Aorta (tissue), 5 donors: ENCODE results near the gene PLXNA2. TPM values are rescaled to one million over a fixed set of nuclear protein-coding genes. Genes with fewer than 3 reads are reported as not detected.

Source experiments
- ATAC-seq: fragments of 200-7000 bp; cut with Tn5 transposase; one replicate; pipeline ENCODE4 v1.9.1; 2022; ENCODE audit warnings: moderate library complexity; ENCODE audit not compliant: low FRiP score
- DNase-seq, 2 donors: peaks; one replicate each; pipeline ENCODE4 v3.0.0-alpha.2; 2020
- H3K27ac ChIP-seq, 2 donors: one replicate each; pipeline ENCODE4 v1.5.1; 2013; ENCODE audit warnings: low read length in 2 of 2, mild to moderate bottlenecking in 2 of 2, moderate library complexity in 2 of 2, control low read depth in 1 of 2, inconsistent platforms in 1 of 2, low read depth in 1 of 2
- H3K27me3 ChIP-seq, 2 donors: one replicate each; pipeline ENCODE4 v1.6.1; 2013; ENCODE audit warnings: control low read depth in 1 of 2, low read length in 1 of 2, mild to moderate bottlenecking in 1 of 2, moderate library complexity in 1 of 2; ENCODE audit not compliant: insufficient read depth in 2 of 2, control insufficient read depth in 1 of 2
- H3K36me3 ChIP-seq, 2 donors: one replicate each; pipeline ENCODE4 v1.6.1; 2013; ENCODE audit warnings: control low read depth in 1 of 2, low read length in 1 of 2, mild to moderate bottlenecking in 1 of 2; ENCODE audit not compliant: insufficient read depth in 2 of 2, control insufficient read depth in 1 of 2
- H3K4me1 ChIP-seq, 2 donors: one replicate each; pipeline ENCODE4 v1.6.1; 2013; ENCODE audit warnings: low read length in 2 of 2, control low read depth in 1 of 2, mild to moderate bottlenecking in 1 of 2, moderate library complexity in 1 of 2; ENCODE audit not compliant: insufficient read depth in 2 of 2, control insufficient read depth in 1 of 2
- H3K4me3 ChIP-seq, 2 donors: one replicate each; pipeline ENCODE4 v1.5.1; 2013; ENCODE audit warnings: low read length in 2 of 2, control low read depth in 1 of 2, mild to moderate bottlenecking in 1 of 2
- H3K9me3 ChIP-seq: one replicate; pipeline ENCODE4 v1.6.1; 2013; ENCODE audit warnings: mild to moderate bottlenecking, low read length; ENCODE audit not compliant: control insufficient read depth
- WGBS, 2 donors: extraction: QIAGEN DNeasy Blood & Tissue Kit; methylation state at CpG; one replicate each; pipeline ENCODE4 v1.1.7; 2013; 5-methylcytosine and 5-hydroxymethylcytosine counted together
- intact Hi-C, 2 donors: fragments of 100-400 bp; cut with DNase I; formaldehyde crosslinking; loops; one replicate each; pipeline versions ENCODE4 v1.14.2 to v1.15.0; 2022
- polyA plus RNA-seq, 2 donors: library from polyadenylated mRNA; stranded (reverse); fragments of 200-250 nt; gene quantifications; one replicate each; pipeline ENCODE4 v1.2.3, GENCODE V29; 2013
- total RNA-seq, 2 donors: library from RNA; stranded (reverse); fragmentation: NEBNext Ultra II Directional; extraction: Animal tissue kit (Norgen Biotek cat#: 25700); gene quantifications; one replicate each; pipeline ENCODE4 v1.2.1, GENCODE V29; 2021
- donor health status: healthy with polysubstance abuse.
- donor health status: Bipolar disorder and iron deficiency.
- donor health status: DM: no; HTN: no; CAD: no.
- donor health status: DM: no; HTN: no; CAD: no.
- donor health status: DM: yes; HTN: yes; CAD: no.

The PLXNA2 gene
- total and polyA plus RNA-seq, 4 donors = 2.9 to 37.3 (median 30.0) TPM

DNA sequence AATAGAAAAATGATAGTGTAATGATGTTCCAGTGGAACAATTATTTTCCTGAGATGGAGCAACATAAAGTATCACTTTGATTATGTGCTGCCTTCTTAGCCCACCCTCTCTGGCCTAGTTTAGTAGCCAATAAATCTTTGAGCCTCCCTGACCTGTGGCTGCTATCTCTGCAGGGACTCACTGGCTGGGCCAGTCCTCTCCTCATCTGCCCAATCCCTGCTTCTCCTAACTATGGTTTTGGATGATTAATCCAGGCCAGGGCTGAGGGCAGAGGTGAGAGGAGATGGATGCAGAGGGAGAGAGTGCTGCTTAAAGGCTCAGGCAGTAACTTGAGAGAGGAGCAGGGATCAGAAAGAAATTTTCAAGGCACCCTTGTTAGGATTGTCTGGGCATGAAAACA, 244.2 kb downstream of the PLXNA2 start:
- Histone ChIP-seq H3K9me3 (no peaks in the 10 kb centered on the region), H3K36me3 (no peaks in the 10 kb centered on the region), H3K27ac (no peak overlapping the region), H3K27me3 (no peaks in the 10 kb centered on the region), H3K4me1 (no peaks in the 10 kb centered on the region), H3K4me3 (no peak overlapping the region)
- ATAC-seq (no peak), DNase-seq (no peak)
- intact Hi-C loops = loop anchor here in 1 of 2 donors (2.0 kb wide), 1 partner anchor 115 kb away; no protein-coding TSS in a partner anchor

DNA sequence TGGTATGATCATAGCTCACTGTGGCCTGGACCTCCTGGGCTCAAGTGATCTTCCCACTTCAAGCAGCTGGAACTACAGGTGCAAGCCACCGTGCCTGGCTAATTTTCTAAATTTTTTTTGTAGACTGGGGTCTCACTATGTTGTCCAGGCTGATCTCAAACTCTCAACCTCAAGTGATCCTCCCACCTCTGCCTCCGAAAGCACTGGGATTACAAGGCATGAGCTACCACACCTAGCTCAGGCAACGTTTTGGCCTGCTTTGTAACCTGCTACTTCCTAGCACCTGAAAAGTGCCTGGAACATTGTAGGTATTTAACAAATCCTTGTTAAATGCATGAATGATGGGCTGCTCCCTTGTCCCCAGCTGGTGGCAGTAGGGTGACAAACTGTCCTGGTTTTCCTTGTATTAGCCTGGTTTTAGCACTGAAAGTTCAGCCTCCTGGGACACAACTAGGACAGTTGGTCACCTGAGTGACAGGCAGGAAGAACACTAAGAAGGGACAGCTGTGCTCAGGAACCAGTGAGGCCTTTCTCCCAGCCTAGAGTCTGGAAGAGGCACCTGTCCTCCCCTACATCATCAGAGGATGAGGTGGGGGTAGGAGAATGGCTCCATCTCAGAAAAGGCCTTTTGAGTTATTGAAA, 244.8 kb downstream of the PLXNA2 start:
- H3K9me3 ChIP-seq = no peaks in the 10 kb centered on the region
- H3K36me3 ChIP-seq = no peaks in the 10 kb centered on the region
- H3K27ac ChIP-seq = no peak overlapping the region
- intact Hi-C loops = loop anchor here in 1 of 2 donors (2.0 kb wide), 1 partner anchor 115 kb away; no protein-coding TSS in a partner anchor
- DNase-seq (no peak), ATAC-seq (no peak)
- H3K4me3 ChIP-seq = no peak overlapping the region
- H3K27me3 ChIP-seq = no peaks in the 10 kb centered on the region
- no peaks in the 10 kb centered on the region for H3K4me1 ChIP-seq
- 92% methylated on average over 3 of the region's 3 CpGs for WGBS, 2 donors

DNA sequence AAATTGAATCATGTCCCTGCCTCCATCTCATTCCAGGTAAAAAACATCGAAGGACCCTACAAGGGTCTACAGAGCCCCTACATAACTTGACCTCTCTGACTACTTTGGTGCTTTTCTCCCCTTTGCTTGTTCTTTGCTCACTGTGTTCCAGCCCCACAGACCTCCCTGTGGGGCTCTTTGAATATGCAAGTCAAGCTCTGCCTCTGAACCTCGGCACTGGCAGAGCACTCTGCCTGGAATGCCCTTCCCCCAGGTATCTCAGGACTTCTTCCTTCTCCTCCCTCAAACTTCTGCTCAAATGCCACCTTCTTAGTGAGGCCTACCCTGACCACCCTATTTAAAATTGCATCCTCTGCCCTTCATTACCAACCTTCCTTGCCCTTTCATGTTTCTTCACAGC, 245.5 kb downstream of the PLXNA2 start:
- no peaks in the 10 kb centered on the region for H3K9me3 ChIP-seq
- H3K4me1 ChIP-seq = no peaks in the 10 kb centered on the region
- DNase-seq = no peak
- no peak overlapping the region for H3K27ac ChIP-seq
- H3K36me3 ChIP-seq = no peaks in the 10 kb centered on the region
- H3K27me3 ChIP-seq = no peaks in the 10 kb centered on the region
- H3K4me3 ChIP-seq = no peak overlapping the region
- 99 to 100% methylated on average over 2 of the region's 2 CpGs for WGBS, 2 donors
- ATAC-seq = no peak
- intact Hi-C loops = loop anchor here in 1 of 2 donors (2.0 kb wide), 1 partner anchor 114 kb away; no protein-coding TSS in a partner anchor

DNA sequence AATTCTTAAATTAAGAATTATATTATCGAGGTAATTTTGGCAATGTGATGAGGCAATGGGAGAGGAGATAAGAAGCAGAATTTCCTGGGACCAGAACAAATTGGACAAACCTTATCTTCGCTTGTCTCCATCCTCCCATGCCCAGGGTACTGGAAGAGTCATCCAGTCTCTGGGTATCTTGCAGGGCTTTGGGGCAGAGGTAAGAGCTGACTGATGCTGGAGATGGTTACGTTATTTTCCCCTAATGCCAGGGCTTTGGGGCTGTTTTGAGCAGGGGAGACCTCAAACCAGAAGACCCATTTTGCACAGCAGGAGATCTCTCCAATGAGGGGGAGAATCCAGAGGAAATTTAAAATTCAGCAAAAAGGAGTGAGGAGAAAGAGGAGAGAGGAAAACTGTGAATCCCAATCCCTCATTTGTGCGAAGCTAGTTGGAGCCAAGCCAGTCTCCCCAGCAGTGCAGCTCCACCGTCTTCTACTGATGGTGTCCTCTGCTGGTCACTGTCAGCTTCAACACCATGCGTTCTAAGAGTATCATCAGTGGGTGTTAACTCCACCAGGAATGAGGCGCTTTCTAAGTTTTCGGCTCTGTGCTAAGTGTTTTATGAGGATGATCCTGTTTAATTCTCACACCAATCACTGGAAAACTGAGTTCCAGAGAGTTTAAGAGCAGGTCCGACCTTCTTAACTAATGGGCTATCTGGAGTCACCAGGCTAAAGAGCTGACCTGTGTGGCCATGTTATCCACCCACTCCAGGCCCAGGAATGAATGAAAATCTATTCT, 246.5 kb downstream of the PLXNA2 start:
- Histone ChIP-seq H3K27ac (no peak overlapping the region), H3K9me3 (no peaks in the 10 kb centered on the region), H3K27me3 (no peaks in the 10 kb centered on the region), H3K4me1 (no peaks in the 10 kb centered on the region), H3K4me3 (no peak overlapping the region), H3K36me3 (no peaks in the 10 kb centered on the region)
- ATAC-seq (peak; percentile 85), DNase-seq (peak; percentile 79 to 85)
- WGBS, 2 donors = 45 to 47% methylated on average over 9 of the region's 9 CpGs
- intact Hi-C loops = loop anchor here in 1 of 2 donors (2.0 kb wide), 1 partner anchor 113 kb away; no protein-coding TSS in a partner anchor

DNA sequence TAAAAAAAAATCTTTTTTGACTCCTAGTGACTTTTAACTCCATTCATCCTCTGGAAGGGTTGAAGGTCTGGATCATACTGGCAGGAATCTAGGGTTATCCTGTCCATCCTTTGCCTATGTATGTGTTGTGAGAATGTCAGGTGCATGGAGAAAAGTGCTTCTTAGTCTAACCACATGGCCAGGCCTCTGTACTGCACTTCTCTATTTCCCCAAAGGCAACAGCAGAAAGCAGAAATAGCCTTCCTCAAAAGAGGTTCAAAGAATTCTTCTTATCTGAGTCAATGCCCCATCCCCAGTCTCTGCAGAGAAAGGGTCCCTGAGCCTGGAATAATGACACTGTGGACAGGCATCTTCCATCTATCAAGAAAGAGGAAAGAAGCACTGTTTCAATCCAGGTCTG, 247.5 kb downstream of the PLXNA2 start:
- H3K36me3 ChIP-seq = no peaks in the 10 kb centered on the region
- no peaks in the 10 kb centered on the region for H3K27me3 ChIP-seq
- H3K4me1 ChIP-seq = no peaks in the 10 kb centered on the region
- ATAC-seq = no peak
- DNase-seq = no peak
- no peak overlapping the region for H3K4me3 ChIP-seq
- no peak overlapping the region for H3K27ac ChIP-seq
- intact Hi-C loops = no loop called here
- no peaks in the 10 kb centered on the region for H3K9me3 ChIP-seq

DNA sequence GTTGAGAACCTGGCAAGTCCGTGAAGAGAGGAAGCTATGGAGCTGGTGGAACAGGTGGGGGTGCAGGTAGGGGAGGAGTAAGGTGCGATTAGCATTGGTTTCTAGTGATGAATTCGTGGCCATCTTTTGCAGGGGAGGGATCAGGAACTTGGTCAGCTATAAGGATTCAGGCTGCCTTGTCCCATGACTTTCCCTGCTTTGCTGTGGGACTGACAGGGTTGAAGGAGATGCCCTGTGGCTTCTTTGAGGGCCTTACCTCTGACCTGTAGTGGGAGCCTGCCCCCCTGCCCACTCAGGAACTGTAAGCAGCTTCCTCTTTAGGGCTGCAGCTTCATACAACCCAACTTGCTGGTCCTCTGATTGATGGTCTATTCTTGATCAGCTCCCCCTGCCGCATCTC, 248.6 kb downstream of the PLXNA2 start:
- Histone ChIP-seq H3K36me3 (no peaks in the 10 kb centered on the region), H3K27ac (no peak overlapping the region), H3K9me3 (no peaks in the 10 kb centered on the region), H3K27me3 (no peaks in the 10 kb centered on the region), H3K4me3 (no peak overlapping the region), H3K4me1 (no peaks in the 10 kb centered on the region)
- ATAC-seq (no peak), DNase-seq (no peak)
- intact Hi-C loops = no loop called here
- 95 to 98% methylated on average over 4 of the region's 4 CpGs for WGBS, 2 donors

DNA sequence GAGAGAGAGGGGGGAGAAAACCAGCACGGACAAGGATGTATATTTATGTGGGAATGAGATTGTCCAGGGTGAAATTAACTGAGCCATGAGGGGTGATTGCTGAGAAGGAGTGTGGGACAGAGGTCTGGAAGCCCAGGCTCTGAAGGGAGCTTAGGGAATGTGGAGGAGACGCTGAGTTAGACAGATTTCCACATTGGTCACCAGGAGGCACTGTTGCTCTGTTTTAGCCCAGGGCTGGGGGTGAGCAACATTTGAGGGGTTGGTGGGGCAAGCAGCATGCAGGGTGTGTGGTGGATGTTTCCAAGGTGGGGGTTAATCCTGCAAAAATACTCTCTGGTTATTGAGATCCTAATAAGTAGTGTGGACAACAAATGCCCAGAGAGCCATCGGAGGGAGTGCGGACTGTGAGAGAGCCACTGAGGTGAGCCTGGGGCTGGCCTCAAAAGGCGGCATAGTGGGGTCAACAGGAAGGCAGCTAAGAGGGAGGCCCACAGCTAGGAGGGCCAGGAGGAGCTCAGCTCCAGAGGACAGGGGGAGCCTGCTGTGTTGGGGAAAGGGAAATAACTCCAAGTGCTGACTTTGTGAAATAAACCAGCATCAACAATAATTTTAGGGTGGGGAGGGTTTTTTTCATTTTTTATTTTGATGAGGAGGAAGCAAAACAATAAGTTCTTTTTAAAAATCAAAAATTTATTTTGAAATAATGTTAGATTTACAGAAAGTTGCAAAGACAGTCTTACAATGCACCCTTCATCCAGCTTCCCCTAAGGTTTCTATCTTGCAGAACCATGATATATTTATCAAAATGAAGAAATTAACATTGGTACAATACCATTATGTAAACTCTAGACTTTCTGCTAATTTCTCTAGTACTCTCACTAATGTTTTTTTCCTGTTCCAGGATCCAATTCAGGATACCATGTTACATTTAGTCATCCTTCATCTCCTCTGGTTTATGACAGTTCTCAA, 250.4 kb downstream of the PLXNA2 start:
- no peak overlapping the region for H3K27ac ChIP-seq
- WGBS, 2 donors = 89 to 94% methylated on average over 5 of the region's 5 CpGs
- no peak overlapping the region for H3K4me3 ChIP-seq
- intact Hi-C loops = no loop called here
- ATAC-seq = no peak
- no peaks in the 10 kb centered on the region for H3K27me3 ChIP-seq
- H3K36me3 ChIP-seq = no peaks in the 10 kb centered on the region
- DNase-seq = no peak
- no peaks in the 10 kb centered on the region for H3K9me3 ChIP-seq
- H3K4me1 ChIP-seq = no peaks in the 10 kb centered on the region

DNA sequence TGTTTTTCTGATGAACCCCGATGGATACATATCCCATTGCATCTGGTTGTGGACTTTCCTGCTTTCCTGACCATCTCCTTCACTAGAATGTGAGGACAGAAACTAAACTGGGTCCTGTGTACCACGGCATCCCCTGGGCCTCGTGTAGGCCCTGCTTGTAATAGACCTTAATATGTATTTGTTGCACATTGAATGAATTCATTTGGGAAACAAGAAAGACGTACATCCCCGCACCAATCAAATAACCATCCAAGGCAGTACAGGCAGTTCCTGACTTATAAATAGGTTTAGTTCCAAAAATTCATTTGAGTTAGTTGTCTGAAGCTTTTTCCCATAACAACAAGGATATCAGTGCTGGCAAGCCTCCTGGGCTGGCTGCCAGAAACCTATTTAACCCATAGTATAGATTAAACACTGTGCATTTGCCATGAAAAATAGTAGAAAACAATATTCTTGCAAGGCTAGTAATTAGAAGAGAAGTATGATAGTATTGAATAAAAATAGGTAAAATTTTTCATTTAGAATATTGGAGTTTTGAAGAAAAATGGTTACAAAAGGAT, 251.4 kb downstream of the PLXNA2 start:
- no peaks in the 10 kb centered on the region for H3K9me3 ChIP-seq
- intact Hi-C loops = no loop called here
- WGBS, 2 donors = 53 to 54% methylated on average over 5 of the region's 5 CpGs
- H3K4me3 ChIP-seq = no peak overlapping the region
- no peaks in the 10 kb centered on the region for H3K36me3 ChIP-seq
- DNase-seq (no peak), ATAC-seq (no peak)
- H3K4me1 ChIP-seq = no peaks in the 10 kb centered on the region
- no peak overlapping the region for H3K27ac ChIP-seq
- no peaks in the 10 kb centered on the region for H3K27me3 ChIP-seq
